ENCODE measurements around the gene GNAQ. TPM values are rescaled to one million over a fixed set of nuclear protein-coding genes. Genes with fewer than 3 reads are reported as not detected.

GNAQ gene
- polyA plus RNA-seq, 1 of the 3 experiments (the other 2 are of a cell fraction) = 20.9 TPM

DNA sequence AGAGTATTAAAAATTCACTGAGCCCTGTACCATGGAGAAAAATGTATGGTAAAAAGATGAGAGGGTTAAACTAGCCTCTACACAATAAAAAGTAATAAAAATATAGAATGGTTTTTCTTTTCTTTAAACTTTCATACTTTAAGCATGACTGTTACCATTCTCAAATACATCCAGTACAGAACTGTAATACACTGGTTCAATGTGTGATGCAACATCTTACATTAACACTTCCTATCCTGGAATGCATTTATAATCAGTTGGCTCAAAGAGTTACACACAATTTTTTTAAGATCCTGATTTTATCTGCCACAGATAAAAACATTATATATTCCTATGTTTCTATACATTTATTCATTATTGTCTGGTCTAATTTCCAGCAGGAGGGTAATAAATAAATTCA, 4.7 kb downstream of the GNAQ start:
- no peak for DNase-seq
- H3K79me2 ChIP-seq (ENCODE audit: insufficient read depth) = peaks cover 91% of the 10 kb centered on the region
- TF ChIP-seq MXI1 (IDR thresholded peaks at IDR 0.05; ENCODE audit: low read depth, low read length) (no peak), TAF1 (IDR thresholded peaks at IDR 0.05; ENCODE audit: borderline replicate concordance, low read depth, low read length) (no peak), RFX5 (IDR thresholded peaks at IDR 0.05; ENCODE audit: low read length) (no peak), NFIC (IDR thresholded peaks at IDR 0.05; ENCODE audit: borderline replicate concordance) (no peak), RAD21 (IDR thresholded peaks at IDR 0.05; ENCODE audit: low read length) (no peak), TCF12 (IDR thresholded peaks at IDR 0.05) (no peak), EP300 (IDR thresholded peaks at IDR 0.05; ENCODE audit: borderline replicate concordance in 1 of 2, low read depth in 1 of 2, low read length in 1 of 2) (no peak), FOXM1 (IDR thresholded peaks at IDR 0.05; ENCODE audit: low read depth) (no peak), FOXJ3 (CRISPR knock-in tag; IDR thresholded peaks at IDR 0.05) (no peak), SMC3 (IDR thresholded peaks at IDR 0.05; ENCODE audit: low read depth, low read length) (no peak), SIN3A (IDR thresholded peaks at IDR 0.05; ENCODE audit: borderline replicate concordance, low read depth, low read length) (no peak), CHD2 (IDR thresholded peaks at IDR 0.05; ENCODE audit: low read length, partially characterized antibody) (no peak), EZH2phosphoT487 (IDR thresholded peaks at IDR 0.05; ENCODE audit: borderline replicate concordance, low read depth) (no peak), ELF1 (IDR thresholded peaks at IDR 0.05) (no peak), GATA2 (CRISPR knock-in tag; IDR thresholded peaks at IDR 0.05) (no peak)
- TF ChIP-seq, protein P1, sequence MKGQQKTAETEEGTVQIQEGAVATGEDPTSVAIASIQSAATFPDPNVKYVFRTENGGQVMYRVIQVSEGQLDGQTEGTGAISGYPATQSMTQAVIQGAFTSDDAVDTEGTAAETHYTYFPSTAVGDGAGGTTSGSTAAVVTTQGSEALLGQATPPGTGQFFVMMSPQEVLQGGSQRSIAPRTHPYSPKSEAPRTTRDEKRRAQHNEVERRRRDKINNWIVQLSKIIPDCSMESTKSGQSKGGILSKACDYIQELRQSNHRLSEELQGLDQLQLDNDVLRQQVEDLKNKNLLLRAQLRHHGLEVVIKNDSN (IDR thresholded peaks at IDR 0.05; ENCODE audit: borderline replicate concordance, low read depth) = no peak
- TF ChIP-seq, protein P2, sequence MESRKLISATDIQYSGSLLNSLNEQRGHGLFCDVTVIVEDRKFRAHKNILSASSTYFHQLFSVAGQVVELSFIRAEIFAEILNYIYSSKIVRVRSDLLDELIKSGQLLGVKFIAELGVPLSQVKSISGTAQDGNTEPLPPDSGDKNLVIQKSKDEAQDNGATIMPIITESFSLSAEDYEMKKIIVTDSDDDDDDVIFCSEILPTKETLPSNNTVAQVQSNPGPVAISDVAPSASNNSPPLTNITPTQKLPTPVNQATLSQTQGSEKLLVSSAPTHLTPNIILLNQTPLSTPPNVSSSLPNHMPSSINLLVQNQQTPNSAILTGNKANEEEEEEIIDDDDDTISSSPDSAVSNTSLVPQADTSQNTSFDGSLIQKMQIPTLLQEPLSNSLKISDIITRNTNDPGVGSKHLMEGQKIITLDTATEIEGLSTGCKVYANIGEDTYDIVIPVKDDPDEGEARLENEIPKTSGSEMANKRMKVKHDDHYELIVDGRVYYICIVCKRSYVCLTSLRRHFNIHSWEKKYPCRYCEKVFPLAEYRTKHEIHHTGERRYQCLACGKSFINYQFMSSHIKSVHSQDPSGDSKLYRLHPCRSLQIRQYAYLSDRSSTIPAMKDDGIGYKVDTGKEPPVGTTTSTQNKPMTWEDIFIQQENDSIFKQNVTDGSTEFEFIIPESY (IDR thresholded peaks at IDR 0.05; ENCODE audit: borderline replicate concordance, low read depth) = no peak
- TF ChIP-seq, protein P3, sequence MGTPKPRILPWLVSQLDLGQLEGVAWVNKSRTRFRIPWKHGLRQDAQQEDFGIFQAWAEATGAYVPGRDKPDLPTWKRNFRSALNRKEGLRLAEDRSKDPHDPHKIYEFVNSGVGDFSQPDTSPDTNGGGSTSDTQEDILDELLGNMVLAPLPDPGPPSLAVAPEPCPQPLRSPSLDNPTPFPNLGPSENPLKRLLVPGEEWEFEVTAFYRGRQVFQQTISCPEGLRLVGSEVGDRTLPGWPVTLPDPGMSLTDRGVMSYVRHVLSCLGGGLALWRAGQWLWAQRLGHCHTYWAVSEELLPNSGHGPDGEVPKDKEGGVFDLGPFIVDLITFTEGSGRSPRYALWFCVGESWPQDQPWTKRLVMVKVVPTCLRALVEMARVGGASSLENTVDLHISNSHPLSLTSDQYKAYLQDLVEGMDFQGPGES (IDR thresholded peaks at IDR 0.05; ENCODE audit: low read depth, low read length) = no peak
- H3K4me2 ChIP-seq = 0 out of 2 replicates have a peak overlapping the region, but pooled peaks have one; percentile 26
- no peak overlapping the region for H3K9ac ChIP-seq
- no peak overlapping the region for H2AFZ ChIP-seq (ENCODE audit: low read depth)
- no peaks in the 10 kb centered on the region for H3K9me3 ChIP-seq
- no peaks in the 10 kb centered on the region for H3K27me3 ChIP-seq (ENCODE audit: insufficient read depth)
- H3K27ac ChIP-seq (ENCODE audit: low read depth in 2 of 2, low read length in 1 of 2) = peak overlapping the region in 1 of 2 experiments; percentile 3; a peak in 1 of 4 replicates
- peaks cover 15% of the 10 kb centered on the region for H3F3A ChIP-seq (replicated peaks; ENCODE audit: insufficient read depth)
- no peak overlapping the region for H3K4me3 ChIP-seq (ENCODE audit: low read depth in 2 of 2, low read length in 1 of 2)
- CTCF ChIA-PET = interaction anchor here (1.0 to 2.5 kb wide), 4 partner anchors 9 to 130 kb away, joined by 3 to 8 read pairs (median 4); no protein-coding TSS in a partner anchor
- H3K36me3 ChIP-seq (replicated peaks in 1 of 2; ENCODE audit: control insufficient read depth in 1 of 2, insufficient read depth in 2 of 2, low read length in 1 of 2) = peaks cover 0 to 4% of the 10 kb centered on the region in 2 experiments
- POLR2A ChIA-PET = interaction anchor here (1.1 kb wide), 1 partner anchor 145 kb away, joined by 3 read pairs; no protein-coding TSS in a partner anchor
- peaks cover 63% of the 10 kb centered on the region for H4K20me1 ChIP-seq (ENCODE audit: insufficient read depth)
- peaks cover 29 to 47% of the 10 kb centered on the region in 2 experiments for H3K4me1 ChIP-seq (ENCODE audit: control insufficient read depth in 1 of 2, insufficient read depth in 2 of 2, low read depth in 1 of 2, low read length in 1 of 2)
- H3K9me2 ChIP-seq = no peaks in the 10 kb centered on the region

Measured in SK-N-SH (cell line).